ENCODE measurements around the gene OR2V1.
"Not testable (repeated sequence)": the region's sequence is repeated elsewhere in the genome, so short reads cannot be mapped to it uniquely, and the experiment has no call there.

The OR2V1 gene

DNA sequence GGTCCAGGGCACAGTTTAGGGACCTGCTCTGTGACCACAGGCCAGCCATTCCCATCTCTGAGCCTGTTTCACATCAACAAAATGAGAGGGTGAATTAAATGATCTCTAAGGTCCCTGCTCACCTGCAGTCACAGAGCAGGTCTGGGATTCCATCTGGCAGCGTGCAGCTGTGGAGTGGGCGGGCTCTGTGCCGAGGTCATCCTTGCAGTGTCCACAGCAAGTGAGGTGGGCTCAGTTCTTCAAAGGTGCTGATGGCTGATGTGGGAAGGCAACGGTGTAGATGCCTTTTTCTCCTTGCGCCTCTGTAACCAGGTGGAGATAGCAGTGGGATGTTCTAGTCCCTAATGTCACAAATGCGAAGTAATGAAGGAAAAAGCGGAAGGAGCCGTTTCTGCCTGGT lies 11.9 kb downstream of the OR2V1 start:
- no peak for DNase-seq (ENCODE audit: low read depth)
- TF ChIP-seq, protein P1, sequence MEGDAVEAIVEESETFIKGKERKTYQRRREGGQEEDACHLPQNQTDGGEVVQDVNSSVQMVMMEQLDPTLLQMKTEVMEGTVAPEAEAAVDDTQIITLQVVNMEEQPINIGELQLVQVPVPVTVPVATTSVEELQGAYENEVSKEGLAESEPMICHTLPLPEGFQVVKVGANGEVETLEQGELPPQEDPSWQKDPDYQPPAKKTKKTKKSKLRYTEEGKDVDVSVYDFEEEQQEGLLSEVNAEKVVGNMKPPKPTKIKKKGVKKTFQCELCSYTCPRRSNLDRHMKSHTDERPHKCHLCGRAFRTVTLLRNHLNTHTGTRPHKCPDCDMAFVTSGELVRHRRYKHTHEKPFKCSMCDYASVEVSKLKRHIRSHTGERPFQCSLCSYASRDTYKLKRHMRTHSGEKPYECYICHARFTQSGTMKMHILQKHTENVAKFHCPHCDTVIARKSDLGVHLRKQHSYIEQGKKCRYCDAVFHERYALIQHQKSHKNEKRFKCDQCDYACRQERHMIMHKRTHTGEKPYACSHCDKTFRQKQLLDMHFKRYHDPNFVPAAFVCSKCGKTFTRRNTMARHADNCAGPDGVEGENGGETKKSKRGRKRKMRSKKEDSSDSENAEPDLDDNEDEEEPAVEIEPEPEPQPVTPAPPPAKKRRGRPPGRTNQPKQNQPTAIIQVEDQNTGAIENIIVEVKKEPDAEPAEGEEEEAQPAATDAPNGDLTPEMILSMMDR (IDR thresholded peaks at IDR 0.05; ENCODE audit: insufficient read depth, low read depth, low read length, missing control alignments), result no peak
- H3K4me3 ChIP-seq (ENCODE audit: low read depth, low read length), result no peak overlapping the region

DNA sequence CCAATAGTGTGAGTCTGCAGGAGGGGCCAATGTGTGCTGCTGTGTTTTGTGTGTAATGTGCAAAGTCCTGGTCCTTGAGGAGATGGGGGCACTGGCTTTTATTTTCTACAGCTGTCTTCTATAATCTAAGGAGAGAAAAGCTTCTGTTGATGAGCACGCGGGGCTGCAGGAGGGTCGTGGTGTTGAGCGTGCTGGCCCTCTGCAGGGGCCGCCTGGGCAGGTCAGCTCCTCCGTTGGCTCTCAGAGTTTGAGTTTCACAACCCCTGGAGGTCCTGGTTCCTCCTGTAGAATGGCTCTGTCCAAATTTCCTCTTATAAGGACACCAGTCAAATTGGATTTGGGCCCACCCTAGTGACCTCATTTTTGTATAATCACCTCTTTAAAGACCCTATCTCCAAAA lies 12.6 kb downstream of the OR2V1 start:
- DNase-seq (ENCODE audit: low read depth), result no peak
- H3K4me3 ChIP-seq (ENCODE audit: low read depth, low read length), result no peak overlapping the region
- TF ChIP-seq, protein P1 (IDR thresholded peaks at IDR 0.05; ENCODE audit: insufficient read depth, low read depth, low read length, missing control alignments), result no peak

GRCh38 chr5:181114844-181115778 lies 15.9 kb downstream of the OR2V1 start:
- no peak overlapping the region for H3K4me3 ChIP-seq (ENCODE audit: low read depth, low read length)
- peak; percentile 47 for DNase-seq (ENCODE audit: low read depth)

DNA sequence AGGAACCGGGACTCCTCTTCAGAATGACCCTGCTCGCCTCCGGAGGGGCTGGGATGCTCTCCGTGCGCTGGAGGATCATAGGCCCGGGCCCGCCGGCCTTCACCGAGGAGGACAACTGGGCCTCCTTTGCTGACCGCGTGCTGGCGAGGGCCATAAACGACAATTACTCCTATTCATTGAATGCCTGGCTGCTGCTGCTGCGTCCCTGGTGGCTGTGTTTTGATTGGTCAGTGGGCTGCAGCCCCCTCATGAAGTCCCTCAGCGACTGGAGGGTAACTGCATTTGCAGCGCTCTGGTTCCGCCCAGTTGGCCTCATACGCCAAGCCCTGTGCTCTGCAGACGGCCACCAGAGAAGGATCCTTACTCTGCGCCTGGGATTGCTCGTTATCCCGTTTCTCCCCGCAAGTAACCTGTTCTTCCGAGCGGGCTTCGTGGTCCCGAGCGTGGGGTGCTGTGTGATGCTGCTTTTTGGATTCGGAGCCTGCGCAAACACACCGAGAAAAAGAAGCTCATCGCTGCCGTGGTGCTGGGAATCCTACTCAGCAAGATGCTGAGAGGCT lies 16.6 kb downstream of the OR2V1 start:
- no peak for DNase-seq (ENCODE audit: low read depth)
- TF ChIP-seq, protein P1 (IDR thresholded peaks at IDR 0.05; ENCODE audit: insufficient read depth, low read depth, low read length, missing control alignments), result no peak
- H3K4me3 ChIP-seq (ENCODE audit: low read depth, low read length), result no peak overlapping the region

More at GRCh38 chr5:181114844-181115778, 15.9 kb downstream of the OR2V1 start:
- TF ChIP-seq, protein P1 (IDR thresholded peaks at IDR 0.05; ENCODE audit: insufficient read depth, low read depth, low read length, missing control alignments), result no peak

- H3K4me3 ChIP-seq (ENCODE audit: low read depth, low read length); DNase-seq (ENCODE audit: low read depth): not testable (repeated sequence)
These were observed 17.4 kb downstream of the OR2V1 start for GRCh38 chr5:181113572-181113971.

- DNase-seq (ENCODE audit: low read depth), result no peak
- no peak overlapping the region for H3K4me3 ChIP-seq (ENCODE audit: low read depth, low read length)
- TF ChIP-seq, protein P1 (IDR thresholded peaks at IDR 0.05; ENCODE audit: insufficient read depth, low read depth, low read length, missing control alignments), result no peak
These were observed 18.5 kb downstream of the OR2V1 start for GRCh38 chr5:181112476-181112875.

GRCh38 chr5:181111010-181111409 lies 20.0 kb downstream of the OR2V1 start:
- DNase-seq (ENCODE audit: low read depth), result no peak
- H3K4me3 ChIP-seq (ENCODE audit: low read depth, low read length), result no peak overlapping the region
- TF ChIP-seq, protein P1 (IDR thresholded peaks at IDR 0.05; ENCODE audit: insufficient read depth, low read depth, low read length, missing control alignments), result no peak

Measured in GM12865 (cell line).